HCT116 (cell line): ENCODE data around the gene ACTR3. TPM values are rescaled to one million over a fixed set of nuclear protein-coding genes. Genes with fewer than 3 reads are reported as not detected.

Experiments
- ATAC-seq: fragments of 200-7000 bp; cut with Tn5 transposase; 2 replicates; pipeline ENCODE4 v1.9.1; 2020; ENCODE audit warnings: mild to moderate bottlenecking, moderate library complexity
- BruUV-seq: library from RNA; stranded (reverse); fragments of 400-500 nt; replicated peaks from 2 replicates; lab custom pipeline; 2021; lab: Mats Ljungman, UMichigan
- CTCF ChIA-PET: fragments of 300-600 bp; sonication (Branson Sonifier 250); formaldehyde crosslinking; loops from one replicate; lab custom pipeline; 2021; ENCODE audit warnings: antibody characterized with exemption; lab: Charles Lee
- POLR2A ChIA-PET: fragments of 300-600, 350-600 bp; sonication (Branson Sonifier 250); formaldehyde crosslinking; loops from one replicate; lab custom pipeline; 2021; ENCODE audit warnings: antibody characterized with exemption; lab: Charles Lee
- RAD21 ChIA-PET, 2 experiments: fragments of 300-600 bp; sonication (Branson Sonifier 250); formaldehyde crosslinking; loops; one replicate each; lab custom pipeline; 2023; ENCODE audit warnings: low total read pairs in 2 of 2; ENCODE audit not compliant: uncharacterized antibody in 2 of 2, unreplicated experiment in 2 of 2, low non-redundant PET in 1 of 2; lab: Charles Lee
- DNase-seq: peaks from one replicate; pipeline ENCODE4 v3.0.0-alpha.2; 2010; ENCODE audit warnings: low read depth, low spot score
- H2AFZ ChIP-seq: fragments of 200-600 bp; shearing (Covaris generic), sonication (generic); 2 replicates; pipeline ENCODE4 v1.6.1; 2017; ENCODE audit warnings: low read depth, mixed run types, mixed read lengths, antibody characterized with exemption, low read length; ENCODE audit not compliant: poor library complexity, severe bottlenecking
- H3K27ac ChIP-seq: 2 replicates; pipeline ENCODE4 v1.5.1; 2012; ENCODE audit warnings: low read depth, low read length
- H3K27me3 ChIP-seq: fragments of 200-600 bp; sonication (generic); 2 replicates; pipeline ENCODE4 v1.6.1; 2016; ENCODE audit warnings: mixed run types, low read length, mixed read lengths; ENCODE audit not compliant: insufficient read depth
- H3K36me3 ChIP-seq, 2 experiments: fragments of 200-500 bp in 1 of 2; fragments of 200-600 bp in 1 of 2; sonication (Bioruptor generic) in 1 of 2; sonication (generic) in 1 of 2; 2 replicates each; pipeline versions ENCODE4 v1.5.1 to v1.6.1; 2014 to 2016; ENCODE audit warnings: low read length in 2 of 2, inconsistent platforms in 1 of 2, mixed read lengths in 1 of 2, mixed run types in 1 of 2; ENCODE audit not compliant: insufficient read depth in 2 of 2, control insufficient read depth in 1 of 2
- H3K4me1 ChIP-seq, 2 experiments: fragments of 200-600 bp in 1 of 2; sonication (generic) in 1 of 2; 2 replicates each; pipeline versions ENCODE4 v1.5.1 to v1.6.1; 2012 to 2017; ENCODE audit warnings: low read length in 2 of 2, inconsistent platforms in 1 of 2, mild to moderate bottlenecking in 1 of 2, mixed read lengths in 1 of 2, mixed run types in 1 of 2, moderate library complexity in 1 of 2; ENCODE audit not compliant: insufficient read depth in 2 of 2, control insufficient read depth in 1 of 2
- H3K4me2 ChIP-seq: fragments of 200-600 bp; sonication (generic); 2 replicates; pipeline ENCODE4 v1.6.1; 2017; ENCODE audit warnings: mixed run types, low read length, mixed read lengths
- H3K4me3 ChIP-seq, 2 experiments: fragments of 200-600 bp in 1 of 2; sonication (generic) in 1 of 2; replicated peaks in 1 of 2; 2 replicates each; pipeline ENCODE4 v1.5.1; 2011 to 2016; ENCODE audit warnings: low read length in 2 of 2, control low read depth in 1 of 2, low read depth in 1 of 2, mild to moderate bottlenecking in 1 of 2, mixed read lengths in 1 of 2, mixed run types in 1 of 2
- H3K79me2 ChIP-seq: fragments of 200-600 bp; sonication (generic); 2 replicates; pipeline ENCODE4 v1.6.1; 2017; ENCODE audit warnings: mild to moderate bottlenecking, mixed run types, low read length, moderate library complexity, mixed read lengths; ENCODE audit not compliant: insufficient read depth
- H3K9ac ChIP-seq: fragments of 200-600 bp; sonication (generic); 2 replicates; pipeline ENCODE4 v1.6.1; 2016; ENCODE audit warnings: low read length, mixed read lengths
- H3K9me2 ChIP-seq: fragments of 200-600 bp; sonication (generic), shearing (Covaris generic); 2 replicates; pipeline ENCODE4 v1.6.1; 2017; ENCODE audit warnings: mixed run types, mild to moderate bottlenecking, moderate library complexity; ENCODE audit not compliant: insufficient read depth
- H3K9me3 ChIP-seq, 2 experiments: fragments of 200-500 bp in 1 of 2; fragments of 200-600 bp in 1 of 2; sonication (Bioruptor generic) in 1 of 2; sonication (generic) in 1 of 2; 2 replicates each; pipeline ENCODE4 v1.6.1; 2014 to 2017; ENCODE audit warnings: low read length in 2 of 2, mixed read lengths in 2 of 2, inconsistent platforms in 1 of 2, low read depth in 1 of 2, mild to moderate bottlenecking in 1 of 2, mixed run types in 1 of 2, moderate library complexity in 1 of 2; ENCODE audit not compliant: control insufficient read depth in 1 of 2, insufficient read depth in 1 of 2
- H4K20me1 ChIP-seq: fragments of 200-600 bp; sonication (generic), shearing (Covaris generic); 2 replicates; pipeline ENCODE4 v1.6.1; 2017; ENCODE audit warnings: mixed run types, mild to moderate bottlenecking, moderate library complexity; ENCODE audit not compliant: insufficient read depth
- CBX3 ChIP-seq: IDR thresholded peaks from 2 replicates; pipeline ENCODE4 v1.6.1; 2012; ENCODE audit warnings: low read depth
- EGR1 ChIP-seq: IDR thresholded peaks from 2 replicates; pipeline ENCODE4 v1.6.1; 2012; ENCODE audit warnings: low read depth
- EZH2 ChIP-seq: fragments of 200-600 bp; sonication (generic); IDR thresholded peaks from 2 replicates; pipeline ENCODE4 v1.6.1; 2017; ENCODE audit warnings: antibody characterized with exemption, mixed run types
- EZH2phosphoT487 ChIP-seq: fragments of 200-600 bp; IDR thresholded peaks from 2 replicates; pipeline ENCODE4 v1.6.1; 2018; ENCODE audit warnings: antibody characterized with exemption, borderline replicate concordance
- POLR2AphosphoS5 ChIP-seq: IDR thresholded peaks from 2 replicates; pipeline ENCODE4 v1.6.1; 2011; ENCODE audit warnings: mild to moderate bottlenecking, low read depth, low read length, moderate library complexity
- SIN3A ChIP-seq: IDR thresholded peaks from 2 replicates; pipeline ENCODE4 v1.6.1; 2012; ENCODE audit warnings: low read depth
- ZNF274 ChIP-seq: fragments of 200-500 bp; sonication (Bioruptor generic); IDR thresholded peaks from 2 replicates; pipeline ENCODE4 v1.6.1; 2014; ENCODE audit warnings: mild to moderate bottlenecking, low read depth, low read length, inconsistent platforms
- intact Hi-C: fragments of 100-400 bp; cut with micrococcal nuclease; formaldehyde crosslinking; loops from 2 replicates; pipeline ENCODE4 v1.10.0; 2022
- total RNA-seq: library from RNA; stranded (reverse); gene quantifications from one replicate; pipeline ENCODE4 v1.2.1, GENCODE V29; 2021; ENCODE audit not compliant: unreplicated experiment
- TF ChIP-seq, protein P1 (sequence below), 3 experiments: fragments of 200-600 bp in 1 of 3; sonication (generic) in 1 of 3; IDR thresholded peaks in 2 of 3; conservative IDR thresholded peaks in 1 of 3; 2 replicates each; pipeline ENCODE4 v1.5.1; 2012 to 2017; ENCODE audit warnings: low read depth in 2 of 3, low read length in 2 of 3, antibody characterized with exemption in 1 of 3, borderline replicate concordance in 1 of 3, control low read depth in 1 of 3, mild to moderate bottlenecking in 1 of 3, mixed read lengths in 1 of 3, mixed run types in 1 of 3, moderate library complexity in 1 of 3; ENCODE audit not compliant: insufficient read depth in 1 of 3

ACTR3 gene
- total RNA-seq, 1 experiment from 2014 or later, result 232 TPM

DNA sequence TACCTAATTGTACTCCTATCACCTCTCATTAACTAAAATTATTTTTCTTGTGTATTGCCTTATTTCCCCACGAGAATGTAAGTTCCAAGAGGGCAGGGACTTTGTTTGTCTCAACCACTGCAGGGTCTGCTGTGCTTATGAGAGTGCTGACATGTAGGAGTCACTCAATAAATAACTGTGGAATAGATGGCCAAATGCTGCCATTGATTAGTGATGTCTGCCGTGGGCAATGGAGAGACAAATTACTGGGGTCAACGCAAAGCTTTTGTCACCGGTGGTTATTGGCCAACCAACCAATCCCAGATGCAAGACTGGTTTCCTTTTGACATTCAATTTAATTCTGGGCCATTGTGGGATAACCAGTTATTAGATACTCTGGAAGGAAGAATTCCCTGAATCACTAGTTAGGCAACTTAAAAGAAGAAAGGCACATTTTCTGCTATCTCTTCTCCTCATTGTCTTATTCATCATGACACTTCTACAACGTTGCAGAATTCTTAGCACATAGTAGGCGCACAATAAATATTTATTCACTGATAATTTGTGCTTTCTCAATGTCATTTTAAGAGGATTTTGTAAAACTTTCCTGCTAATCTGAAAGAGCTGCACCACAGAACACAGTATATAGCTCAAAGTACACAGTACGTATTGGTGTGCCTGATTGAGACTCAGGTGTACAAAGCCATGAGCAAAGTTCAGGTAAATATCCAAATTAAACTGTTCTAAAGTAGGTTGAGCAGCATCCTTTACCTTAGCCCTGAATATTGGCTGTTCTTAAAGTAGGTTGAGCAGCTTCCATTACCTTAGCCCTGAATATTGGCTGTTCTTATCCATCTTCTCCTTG is 95.9 kb downstream of the ACTR3 start (continued):
- no peak for TF ChIP-seq EGR1

- RAD21 ChIA-PET, result no interaction called here
- Histone ChIP-seq H3K79me2 (no peaks in the 10 kb centered on the region), H3K4me3 (no peak overlapping the region), H3K9ac (no peak overlapping the region), H3K27me3 (no peaks in the 10 kb centered on the region), H3K4me2 (no peak overlapping the region), H3K9me3 (no peaks in the 10 kb centered on the region), H3K27ac (no peak overlapping the region), H2AFZ (no peak overlapping the region), H4K20me1 (no peaks in the 10 kb centered on the region), H3K4me1 (no peaks in the 10 kb centered on the region), H3K36me3 (no peaks in the 10 kb centered on the region), H3K9me2 (no peaks in the 10 kb centered on the region)
- CTCF ChIA-PET, result no interaction called here
- BruUV-seq, result no TSS peak
- TF ChIP-seq CBX3, result no peak
- no peak for TF ChIP-seq EZH2
- no peak for TF ChIP-seq EZH2phosphoT487
- no peak for TF ChIP-seq ZNF274
- TF ChIP-seq, protein P1, sequence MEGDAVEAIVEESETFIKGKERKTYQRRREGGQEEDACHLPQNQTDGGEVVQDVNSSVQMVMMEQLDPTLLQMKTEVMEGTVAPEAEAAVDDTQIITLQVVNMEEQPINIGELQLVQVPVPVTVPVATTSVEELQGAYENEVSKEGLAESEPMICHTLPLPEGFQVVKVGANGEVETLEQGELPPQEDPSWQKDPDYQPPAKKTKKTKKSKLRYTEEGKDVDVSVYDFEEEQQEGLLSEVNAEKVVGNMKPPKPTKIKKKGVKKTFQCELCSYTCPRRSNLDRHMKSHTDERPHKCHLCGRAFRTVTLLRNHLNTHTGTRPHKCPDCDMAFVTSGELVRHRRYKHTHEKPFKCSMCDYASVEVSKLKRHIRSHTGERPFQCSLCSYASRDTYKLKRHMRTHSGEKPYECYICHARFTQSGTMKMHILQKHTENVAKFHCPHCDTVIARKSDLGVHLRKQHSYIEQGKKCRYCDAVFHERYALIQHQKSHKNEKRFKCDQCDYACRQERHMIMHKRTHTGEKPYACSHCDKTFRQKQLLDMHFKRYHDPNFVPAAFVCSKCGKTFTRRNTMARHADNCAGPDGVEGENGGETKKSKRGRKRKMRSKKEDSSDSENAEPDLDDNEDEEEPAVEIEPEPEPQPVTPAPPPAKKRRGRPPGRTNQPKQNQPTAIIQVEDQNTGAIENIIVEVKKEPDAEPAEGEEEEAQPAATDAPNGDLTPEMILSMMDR (IDR thresholded peaks at IDR 0.05 in 2 of 3, conservative IDR thresholded peaks at IDR 0.05 in 1 of 3; ENCODE audit: borderline replicate concordance in 1 of 3, insufficient read depth in 1 of 3, low read depth in 2 of 3, low read length in 2 of 3), result no peak
- TF ChIP-seq EGR1, result no peak
- TF ChIP-seq POLR2AphosphoS5, result no peak
- no peak for TF ChIP-seq SIN3A
- POLR2A ChIA-PET, result no interaction called here
- intact Hi-C loops, result no loop called here
- DNase-seq (no peak), ATAC-seq (no peak)
Observed at GRCh38 chr2:113986762-113987290, 96.9 kb downstream of the ACTR3 start.
